ENCODE results near the gene PHLDB3.

PHLDB3 gene

GRCh38 chr19:43496960-43497359 is 7.6 kb downstream of the PHLDB3 start:
- DNase-seq: no peak

GRCh38 chr19:43495082-43495481 is 9.5 kb downstream of the PHLDB3 start:
- no peak for DNase-seq

- no peak for DNase-seq
These were observed 13.8 kb downstream of the PHLDB3 start for GRCh38 chr19:43490759-43491158.

GRCh38 chr19:43489979-43490599 is 14.5 kb downstream of the PHLDB3 start:
- no peak for DNase-seq

- no peak for DNase-seq
These were observed 15.2 kb downstream of the PHLDB3 start for GRCh38 chr19:43489310-43489709.

GRCh38 chr19:43488179-43488578 is 16.4 kb downstream of the PHLDB3 start:
- no peak for DNase-seq

- DNase-seq: no peak
These were observed 18.1 kb downstream of the PHLDB3 start for GRCh38 chr19:43486412-43486811.

GRCh38 chr19:43485951-43486350 is 18.6 kb downstream of the PHLDB3 start:
- no peak for DNase-seq

- no peak for DNase-seq
These were observed 21.3 kb downstream of the PHLDB3 start for GRCh38 chr19:43483281-43483680.

GRCh38 chr19:43482193-43482592 is 22.4 kb downstream of the PHLDB3 start:
- DNase-seq: no peak

GRCh38 chr19:43481701-43482100 is 22.8 kb downstream of the PHLDB3 start:
- no peak for DNase-seq

- no peak for DNase-seq
These were observed 24.0 kb downstream of the PHLDB3 start for GRCh38 chr19:43480574-43480973.

GRCh38 chr19:43479961-43480561 is 24.5 kb downstream of the PHLDB3 start:
- DNase-seq: no peak

- DNase-seq: no peak
These were observed 25.3 kb downstream of the PHLDB3 start for GRCh38 chr19:43479226-43479625.

- no peak for DNase-seq
These were observed 26.2 kb downstream of the PHLDB3 start for GRCh38 chr19:43478323-43478722.

GRCh38 chr19:43476606-43477005 is 27.9 kb downstream of the PHLDB3 start:
- DNase-seq: no peak

GRCh38 chr19:43474986-43475705 is 29.4 kb downstream of the PHLDB3 start:
- DNase-seq: peak; percentile 88

- no peak for DNase-seq
These were observed 30.1 kb downstream of the PHLDB3 start for GRCh38 chr19:43474487-43474886.

GRCh38 chr19:43471091-43471490 is 33.5 kb downstream of the PHLDB3 start:
- DNase-seq: no peak

- DNase-seq: no peak
These were observed 34.3 kb downstream of the PHLDB3 start for GRCh38 chr19:43470288-43470687.

GRCh38 chr19:43469160-43469480 is 35.4 kb downstream of the PHLDB3 start:
- no peak for DNase-seq

- no peak for DNase-seq
These were observed 36.0 kb downstream of the PHLDB3 start for GRCh38 chr19:43468354-43469159.

GRCh38 chr19:43467730-43468129 is 36.8 kb downstream of the PHLDB3 start:
- no peak for DNase-seq

GRCh38 chr19:43467276-43467675 is 37.3 kb downstream of the PHLDB3 start:
- no peak for DNase-seq

Data from NCI-H1048 (cell line).